GM12878 (cell line): Measurements from ENCODE around the gene CRHR2.

Experiments used
- EZH2 ChIP-seq: IDR thresholded peaks from 2 replicates; pipeline ENCODE4 v1.6.1; 2012; ENCODE audit warnings: low read depth, mild to moderate bottlenecking, control low read depth, inconsistent platforms, low read length, borderline replicate concordance; ENCODE audit not compliant: control insufficient read depth
- FOS ChIP-seq: IDR thresholded peaks from 3 replicates; pipeline ENCODE4 v1.6.1; 2011; ENCODE audit warnings: borderline replicate concordance; ENCODE audit not compliant: insufficient read length; ENCODE audit errors: extremely low read depth
- FOXM1 ChIP-seq: IDR thresholded peaks from 2 replicates; pipeline ENCODE4 v1.6.1; 2012; ENCODE audit warnings: low read depth, mild to moderate bottlenecking, inconsistent platforms, low read length, moderate library complexity
- LARP7 ChIP-seq: fragments of 450-650 bp; IDR thresholded peaks from 2 replicates; pipeline ENCODE4 v1.6.1; 2017; ENCODE audit warnings: mild to moderate bottlenecking
- PML ChIP-seq: IDR thresholded peaks from 2 replicates; pipeline ENCODE4 v1.6.1; 2012; ENCODE audit warnings: low read length, inconsistent platforms
- POLR2A ChIP-seq: IDR thresholded peaks from 2 replicates; pipeline ENCODE4 v1.6.1; 2011; ENCODE audit warnings: low read depth, mild to moderate bottlenecking, low read length
- POU2F2 ChIP-seq: IDR thresholded peaks from 3 replicates; pipeline ENCODE4 v1.6.1; 2011; ENCODE audit warnings: low read depth, mild to moderate bottlenecking, low read length, borderline replicate concordance
- RAD21 ChIP-seq: IDR thresholded peaks from 2 replicates; pipeline ENCODE4 v1.6.1; 2011; ENCODE audit warnings: mild to moderate bottlenecking, low read depth, low read length, moderate library complexity; ENCODE audit not compliant: insufficient read depth
- SKIL ChIP-seq: fragments of 450-650 bp; IDR thresholded peaks from 2 replicates; pipeline ENCODE4 v1.6.1; 2017; ENCODE audit warnings: mild to moderate bottlenecking, low read depth, inconsistent platforms; ENCODE audit not compliant: poor library complexity, severe bottlenecking
- TCF12 ChIP-seq: IDR thresholded peaks from 2 replicates; pipeline ENCODE4 v1.6.1; 2011; ENCODE audit warnings: low read depth, mild to moderate bottlenecking, low read length
- TF ChIP-seq, protein P1 (sequence below), 3 experiments: IDR thresholded peaks in 2 of 3; conservative IDR thresholded peaks in 1 of 3; 2 replicates each; pipeline ENCODE4 v1.5.1; 2011; ENCODE audit warnings: low read depth in 3 of 3, low read length in 3 of 3, mild to moderate bottlenecking in 3 of 3, control low read depth in 2 of 3, moderate library complexity in 2 of 3, inconsistent platforms in 1 of 3, mixed read lengths in 1 of 3; ENCODE audit not compliant: control insufficient read depth in 2 of 3, insufficient read depth in 1 of 3; ENCODE audit errors: extremely low read depth in 1 of 3
- TF ChIP-seq, protein P2 (sequence below): IDR thresholded peaks from 2 replicates; pipeline ENCODE4 v1.6.1; 2012; ENCODE audit warnings: mild to moderate bottlenecking, low read depth, low read length

DNA sequence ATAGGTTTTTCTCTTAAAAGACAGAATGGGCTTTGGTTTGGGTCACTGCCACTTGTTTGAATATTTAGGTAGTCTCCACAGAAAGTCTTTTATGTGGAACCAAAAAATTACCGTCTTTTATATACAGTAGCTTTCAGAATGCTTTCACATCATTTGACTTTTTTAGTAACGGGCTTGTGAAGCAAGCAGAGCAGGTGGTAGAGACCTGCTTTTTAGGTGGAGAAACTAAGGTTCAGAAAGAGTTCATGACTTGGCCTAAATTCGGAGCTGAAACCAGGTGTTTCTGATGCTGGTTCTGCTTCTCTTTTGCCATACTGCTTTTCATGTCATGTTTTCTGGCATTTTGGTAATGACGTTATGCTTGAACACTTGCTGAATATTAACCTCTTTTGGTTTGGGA, 51.3 kb downstream of the CRHR2 start:
- TF ChIP-seq, protein P1, sequence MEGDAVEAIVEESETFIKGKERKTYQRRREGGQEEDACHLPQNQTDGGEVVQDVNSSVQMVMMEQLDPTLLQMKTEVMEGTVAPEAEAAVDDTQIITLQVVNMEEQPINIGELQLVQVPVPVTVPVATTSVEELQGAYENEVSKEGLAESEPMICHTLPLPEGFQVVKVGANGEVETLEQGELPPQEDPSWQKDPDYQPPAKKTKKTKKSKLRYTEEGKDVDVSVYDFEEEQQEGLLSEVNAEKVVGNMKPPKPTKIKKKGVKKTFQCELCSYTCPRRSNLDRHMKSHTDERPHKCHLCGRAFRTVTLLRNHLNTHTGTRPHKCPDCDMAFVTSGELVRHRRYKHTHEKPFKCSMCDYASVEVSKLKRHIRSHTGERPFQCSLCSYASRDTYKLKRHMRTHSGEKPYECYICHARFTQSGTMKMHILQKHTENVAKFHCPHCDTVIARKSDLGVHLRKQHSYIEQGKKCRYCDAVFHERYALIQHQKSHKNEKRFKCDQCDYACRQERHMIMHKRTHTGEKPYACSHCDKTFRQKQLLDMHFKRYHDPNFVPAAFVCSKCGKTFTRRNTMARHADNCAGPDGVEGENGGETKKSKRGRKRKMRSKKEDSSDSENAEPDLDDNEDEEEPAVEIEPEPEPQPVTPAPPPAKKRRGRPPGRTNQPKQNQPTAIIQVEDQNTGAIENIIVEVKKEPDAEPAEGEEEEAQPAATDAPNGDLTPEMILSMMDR (IDR thresholded peaks at IDR 0.05 in 2 of 3, conservative IDR thresholded peaks at IDR 0.05 in 1 of 3; ENCODE audit: control insufficient read depth in 2 of 3, extremely low read depth in 1 of 3, insufficient read depth in 1 of 3, low read depth in 3 of 3, low read length in 3 of 3), result no peak
- TF ChIP-seq PML, result no peak
- TF ChIP-seq POLR2A, result no peak
- TF ChIP-seq TCF12, result no peak
- no peak for TF ChIP-seq EZH2
- no peak for TF ChIP-seq SKIL
- no peak for TF ChIP-seq FOS
- TF ChIP-seq RAD21, result no peak
- TF ChIP-seq POU2F2, result no peak
- no peak for TF ChIP-seq FOXM1
- no peak for TF ChIP-seq LARP7
- TF ChIP-seq, protein P2, sequence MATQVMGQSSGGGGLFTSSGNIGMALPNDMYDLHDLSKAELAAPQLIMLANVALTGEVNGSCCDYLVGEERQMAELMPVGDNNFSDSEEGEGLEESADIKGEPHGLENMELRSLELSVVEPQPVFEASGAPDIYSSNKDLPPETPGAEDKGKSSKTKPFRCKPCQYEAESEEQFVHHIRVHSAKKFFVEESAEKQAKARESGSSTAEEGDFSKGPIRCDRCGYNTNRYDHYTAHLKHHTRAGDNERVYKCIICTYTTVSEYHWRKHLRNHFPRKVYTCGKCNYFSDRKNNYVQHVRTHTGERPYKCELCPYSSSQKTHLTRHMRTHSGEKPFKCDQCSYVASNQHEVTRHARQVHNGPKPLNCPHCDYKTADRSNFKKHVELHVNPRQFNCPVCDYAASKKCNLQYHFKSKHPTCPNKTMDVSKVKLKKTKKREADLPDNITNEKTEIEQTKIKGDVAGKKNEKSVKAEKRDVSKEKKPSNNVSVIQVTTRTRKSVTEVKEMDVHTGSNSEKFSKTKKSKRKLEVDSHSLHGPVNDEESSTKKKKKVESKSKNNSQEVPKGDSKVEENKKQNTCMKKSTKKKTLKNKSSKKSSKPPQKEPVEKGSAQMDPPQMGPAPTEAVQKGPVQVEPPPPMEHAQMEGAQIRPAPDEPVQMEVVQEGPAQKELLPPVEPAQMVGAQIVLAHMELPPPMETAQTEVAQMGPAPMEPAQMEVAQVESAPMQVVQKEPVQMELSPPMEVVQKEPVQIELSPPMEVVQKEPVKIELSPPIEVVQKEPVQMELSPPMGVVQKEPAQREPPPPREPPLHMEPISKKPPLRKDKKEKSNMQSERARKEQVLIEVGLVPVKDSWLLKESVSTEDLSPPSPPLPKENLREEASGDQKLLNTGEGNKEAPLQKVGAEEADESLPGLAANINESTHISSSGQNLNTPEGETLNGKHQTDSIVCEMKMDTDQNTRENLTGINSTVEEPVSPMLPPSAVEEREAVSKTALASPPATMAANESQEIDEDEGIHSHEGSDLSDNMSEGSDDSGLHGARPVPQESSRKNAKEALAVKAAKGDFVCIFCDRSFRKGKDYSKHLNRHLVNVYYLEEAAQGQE, result no peak
